Stimulated activated CD4-positive, alpha-beta T cell treated with anti-CD3 and anti-CD28 coated beads, Interleukin-4, amount 100 ng/mL, for 4 hours (primary cell): Measurements from ENCODE around the gene ATXN1.
A peak's percentile ranks its signal among the peaks of the same experiment; 100 is the strongest.
"Not testable (repeated sequence)": the region's sequence is repeated elsewhere in the genome, so short reads cannot be mapped to it uniquely, and the experiment has no call there.

ENCODE experiments used
- DNase-seq, 2 experiments: peaks; one replicate each; pipeline ENCODE4 v3.0.0-alpha.2; 2020

ATXN1 gene

GRCh38 chr6:16760516-16761470, at the start of gene ATXN1:
Gene ATXN1 (minus strand): TSS chr6:16761460.
- DNase-seq: peak; percentile 31 to 34

GRCh38 chr6:16810411-16810810, 49.2 kb upstream of the ATXN1 start:
- no peak for DNase-seq

- DNase-seq: no peak
Measured at GRCh38 chr6:16809753-16810358, 48.6 kb upstream of the ATXN1 start.

GRCh38 chr6:16807956-16808355, 46.7 kb upstream of the ATXN1 start:
- no peak for DNase-seq

- no peak for DNase-seq
Measured at GRCh38 chr6:16806363-16806762, 45.1 kb upstream of the ATXN1 start.

- no peak for DNase-seq
Measured at GRCh38 chr6:16805243-16805950, 44.1 kb upstream of the ATXN1 start.

GRCh38 chr6:16804546-16805242, 43.4 kb upstream of the ATXN1 start:
- no peak for DNase-seq

- DNase-seq: no peak
Measured at GRCh38 chr6:16803294-16804200, 42.3 kb upstream of the ATXN1 start.

GRCh38 chr6:16802071-16802470, 40.8 kb upstream of the ATXN1 start:
- DNase-seq: no peak

GRCh38 chr6:16800942-16801341, 39.7 kb upstream of the ATXN1 start:
- DNase-seq: no peak

GRCh38 chr6:16800341-16800740, 39.1 kb upstream of the ATXN1 start:
- DNase-seq: no peak

GRCh38 chr6:16799279-16800193, 38.3 kb upstream of the ATXN1 start:
- no peak for DNase-seq

- no peak for DNase-seq
Measured at GRCh38 chr6:16793828-16794412, 32.7 kb upstream of the ATXN1 start.

GRCh38 chr6:16789329-16790038, 28.2 kb upstream of the ATXN1 start:
- DNase-seq: no peak

GRCh38 chr6:16787128-16787682, 25.9 kb upstream of the ATXN1 start:
- DNase-seq: no peak

GRCh38 chr6:16785496-16785895, 24.2 kb upstream of the ATXN1 start:
- no peak for DNase-seq

- DNase-seq: not testable (repeated sequence)
Measured at GRCh38 chr6:16784957-16785356, 23.7 kb upstream of the ATXN1 start.

GRCh38 chr6:16783952-16784565, 22.8 kb upstream of the ATXN1 start:
- no peak for DNase-seq

GRCh38 chr6:16783509-16783908, 22.2 kb upstream of the ATXN1 start:
- DNase-seq: no peak
